Measurements from ENCODE around the gene NOL4L.

The NOL4L gene

DNA sequence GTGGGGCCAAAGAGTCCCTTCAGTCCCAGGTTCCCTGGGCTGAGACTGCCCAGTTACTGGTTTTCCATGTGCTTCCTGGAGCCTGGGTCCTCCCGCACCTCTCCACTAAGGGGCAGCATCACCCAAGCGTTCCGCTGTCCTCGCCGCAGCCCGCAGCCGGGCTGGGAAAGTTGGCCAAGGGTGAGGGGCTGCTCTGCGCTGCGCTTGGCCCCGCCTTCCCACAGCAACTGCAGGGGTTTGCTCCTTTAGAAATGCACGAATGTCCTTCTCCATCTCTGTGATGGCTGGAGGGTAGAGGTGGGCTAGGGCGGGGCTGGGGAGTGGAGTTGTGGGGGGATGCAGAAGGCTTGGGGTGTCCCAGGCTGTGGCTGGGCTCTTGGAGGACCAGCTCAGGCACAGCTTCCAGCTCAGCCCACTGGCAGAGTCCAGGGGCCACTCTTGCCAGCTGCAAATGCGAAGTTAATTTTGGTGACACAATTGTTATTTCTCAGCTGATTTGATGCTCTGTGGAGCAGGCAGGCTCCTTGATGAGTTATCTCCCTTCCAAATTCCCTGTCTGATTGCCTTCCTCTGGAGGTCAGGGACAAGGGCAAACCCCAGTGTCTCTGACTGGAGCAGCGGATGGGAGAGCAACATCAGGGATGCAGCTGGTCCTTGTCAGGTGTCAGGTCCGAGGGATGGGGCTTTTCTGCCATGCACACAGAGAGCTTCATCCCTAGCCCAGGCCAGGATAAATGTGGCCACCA is 63.2 kb downstream of the NOL4L start:
- in situ Hi-C loops (cut with HindIII; ENCODE audit: low pct_unique_long_range_greater_than_20kb, low sequenced_read_pairs) = no loop called here
- peak; percentile 68 to 84 for DNase-seq (ENCODE audit: low read depth in 1 of 2, low spot score in 1 of 2)
- no peak for TF ChIP-seq JUND (IDR thresholded peaks at IDR 0.05; ENCODE audit: low read depth)

DNA sequence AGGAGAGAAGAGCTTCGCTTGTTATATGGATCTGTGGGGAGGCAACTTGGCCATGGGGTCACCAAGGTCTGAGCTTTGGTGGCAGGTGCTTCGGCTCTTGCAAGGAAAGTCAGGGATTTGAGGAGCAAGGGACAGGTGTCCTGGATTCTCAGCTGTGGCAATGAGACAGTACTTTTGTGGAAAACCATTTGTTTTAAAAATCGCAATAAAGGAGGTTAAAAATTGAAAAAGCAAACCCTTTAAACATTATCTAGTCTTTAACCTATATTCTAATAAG is 64.3 kb downstream of the NOL4L start:
- TF ChIP-seq JUND (IDR thresholded peaks at IDR 0.05; ENCODE audit: low read depth) = no peak
- DNase-seq (ENCODE audit: low read depth in 1 of 2, low spot score in 1 of 2) = no peak
- in situ Hi-C loops (cut with HindIII; ENCODE audit: low pct_unique_long_range_greater_than_20kb, low sequenced_read_pairs) = no loop called here

DNA sequence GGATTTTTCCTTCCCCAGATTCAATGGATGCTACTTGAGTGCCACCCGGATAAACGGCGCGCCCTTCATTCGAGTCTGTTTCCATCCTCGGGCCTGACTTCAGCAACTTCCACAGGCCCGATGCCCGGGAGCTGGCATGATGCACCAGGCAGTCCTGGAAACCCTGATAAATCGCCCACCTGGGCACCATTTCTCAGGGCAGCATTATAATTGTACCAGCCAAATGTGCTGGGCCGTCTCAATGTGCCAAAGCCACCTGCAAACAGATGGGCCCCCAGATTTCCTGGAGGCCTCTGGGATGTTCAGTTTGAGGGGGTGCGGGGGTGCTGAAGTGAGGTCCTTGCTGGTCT is 65.8 kb downstream of the NOL4L start:
- DNase-seq (ENCODE audit: low read depth in 1 of 2, low spot score in 1 of 2) = no peak
- in situ Hi-C loops (cut with HindIII; ENCODE audit: low pct_unique_long_range_greater_than_20kb, low sequenced_read_pairs) = no loop called here

DNA sequence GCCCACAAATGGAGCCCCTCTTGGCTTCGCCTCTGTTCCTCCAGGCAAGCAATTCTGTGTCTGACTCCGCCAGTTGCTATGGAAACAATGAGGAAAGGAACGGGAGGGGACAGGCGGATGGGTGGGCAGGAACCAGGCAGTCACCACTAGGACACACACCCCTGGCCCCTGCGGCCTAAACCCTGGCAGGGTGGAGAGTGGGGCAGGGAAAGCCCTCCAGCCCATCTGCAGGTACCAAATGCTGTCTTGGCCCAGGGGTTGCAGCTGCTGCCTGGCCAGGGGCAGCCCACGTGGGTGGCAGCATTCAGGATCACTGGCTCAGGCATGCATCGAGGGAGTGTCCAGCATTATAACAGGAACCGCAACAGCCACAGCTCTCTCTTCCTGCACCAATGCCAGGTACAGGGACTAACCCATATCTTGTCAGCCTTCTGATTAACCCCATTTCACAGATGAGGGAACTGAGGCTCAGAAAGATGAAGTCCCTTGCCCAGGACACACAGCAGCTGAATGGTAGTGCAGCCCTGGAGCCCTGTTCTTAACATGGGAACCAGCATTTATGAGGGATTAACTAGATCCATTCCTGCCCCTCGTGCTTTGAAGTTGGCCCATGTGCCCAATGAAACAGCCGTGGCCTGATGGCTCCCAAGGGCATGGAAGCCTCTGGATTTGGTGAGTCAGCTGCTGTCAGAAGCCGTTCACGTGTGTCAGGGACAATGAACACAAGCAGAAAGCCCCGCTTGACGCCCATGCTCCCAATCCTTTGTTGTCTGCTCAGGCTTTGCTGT is 66.3 kb downstream of the NOL4L start:
- DNase-seq (ENCODE audit: low read depth in 1 of 2, low spot score in 1 of 2) = no peak
- in situ Hi-C loops (cut with HindIII; ENCODE audit: low pct_unique_long_range_greater_than_20kb, low sequenced_read_pairs) = no loop called here
- TF ChIP-seq JUND (IDR thresholded peaks at IDR 0.05; ENCODE audit: low read depth) = no peak

More for the DNA sequence above, 65.8 kb downstream of the NOL4L start:
- TF ChIP-seq JUND (IDR thresholded peaks at IDR 0.05; ENCODE audit: low read depth) = no peak

- no peak for TF ChIP-seq JUND (IDR thresholded peaks at IDR 0.05; ENCODE audit: low read depth)
- in situ Hi-C loops (cut with HindIII; ENCODE audit: low pct_unique_long_range_greater_than_20kb, low sequenced_read_pairs) = no loop called here
These were observed 67.1 kb downstream of the NOL4L start for GRCh38 chr20:32517914-32518592.

GRCh38 chr20:32517518-32517873 is 67.6 kb downstream of the NOL4L start:
- TF ChIP-seq JUND (IDR thresholded peaks at IDR 0.05; ENCODE audit: low read depth) = no peak
- no peak for DNase-seq (ENCODE audit: low read depth in 1 of 2, low spot score in 1 of 2)
- in situ Hi-C loops (cut with HindIII; ENCODE audit: low pct_unique_long_range_greater_than_20kb, low sequenced_read_pairs) = no loop called here

More at GRCh38 chr20:32517914-32518592, 67.1 kb downstream of the NOL4L start:
- no peak for DNase-seq (ENCODE audit: low read depth in 1 of 2, low spot score in 1 of 2)

DNA sequence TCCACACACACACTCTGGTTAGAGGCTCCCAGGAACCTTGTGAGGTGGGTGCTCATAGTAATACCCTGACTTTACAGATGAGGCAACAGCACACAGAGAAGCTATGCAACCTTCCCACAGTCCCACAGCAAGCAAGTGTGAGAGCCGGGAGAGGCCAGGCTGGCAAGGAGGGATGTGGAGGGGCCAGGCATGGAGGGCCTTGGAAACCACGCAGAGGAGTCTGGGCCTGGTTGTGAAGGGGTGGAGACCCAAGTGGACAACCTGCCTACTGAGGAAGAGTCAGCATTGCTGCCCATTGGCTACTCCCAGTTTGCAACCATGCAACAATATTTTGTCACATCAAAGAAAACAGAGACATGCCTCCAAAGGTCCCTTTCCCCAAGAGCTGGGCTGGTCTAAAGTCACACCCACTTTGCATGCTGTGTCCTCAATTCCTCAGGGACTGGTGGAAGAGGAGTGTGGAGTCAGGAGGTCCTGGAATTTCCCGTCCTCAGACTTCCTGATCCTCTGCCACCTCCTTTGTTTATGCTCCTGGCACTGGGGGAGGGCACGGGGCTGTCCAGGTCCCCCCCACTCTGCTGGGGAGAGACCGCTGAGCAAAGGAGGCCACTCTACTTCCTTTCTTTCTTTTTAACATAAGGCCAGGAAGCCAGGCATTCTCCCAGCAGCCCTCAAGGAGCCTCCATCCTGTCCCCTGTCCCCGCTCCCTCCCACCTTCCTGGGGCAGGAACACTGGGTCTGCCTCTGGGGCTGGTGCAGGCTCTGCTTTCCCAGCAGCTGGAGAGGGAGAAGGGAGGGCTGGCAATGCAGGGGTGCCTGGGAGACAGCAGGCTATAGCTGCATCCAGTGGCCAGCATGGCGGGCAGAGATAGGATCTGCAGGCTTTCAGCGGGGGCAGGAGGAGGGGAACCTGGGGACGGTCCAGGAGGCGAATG is 68.3 kb downstream of the NOL4L start:
- in situ Hi-C loops (cut with HindIII; ENCODE audit: low pct_unique_long_range_greater_than_20kb, low sequenced_read_pairs) = no loop called here
- TF ChIP-seq JUND (IDR thresholded peaks at IDR 0.05; ENCODE audit: low read depth) = no peak
- DNase-seq (ENCODE audit: low read depth in 1 of 2, low spot score in 1 of 2) = no peak

GRCh38 chr20:32515631-32516101 is 69.5 kb downstream of the NOL4L start:
- no peak for DNase-seq (ENCODE audit: low read depth in 1 of 2, low spot score in 1 of 2)
- in situ Hi-C loops (cut with HindIII; ENCODE audit: low pct_unique_long_range_greater_than_20kb, low sequenced_read_pairs) = no loop called here
- TF ChIP-seq JUND (IDR thresholded peaks at IDR 0.05; ENCODE audit: low read depth) = no peak

DNA sequence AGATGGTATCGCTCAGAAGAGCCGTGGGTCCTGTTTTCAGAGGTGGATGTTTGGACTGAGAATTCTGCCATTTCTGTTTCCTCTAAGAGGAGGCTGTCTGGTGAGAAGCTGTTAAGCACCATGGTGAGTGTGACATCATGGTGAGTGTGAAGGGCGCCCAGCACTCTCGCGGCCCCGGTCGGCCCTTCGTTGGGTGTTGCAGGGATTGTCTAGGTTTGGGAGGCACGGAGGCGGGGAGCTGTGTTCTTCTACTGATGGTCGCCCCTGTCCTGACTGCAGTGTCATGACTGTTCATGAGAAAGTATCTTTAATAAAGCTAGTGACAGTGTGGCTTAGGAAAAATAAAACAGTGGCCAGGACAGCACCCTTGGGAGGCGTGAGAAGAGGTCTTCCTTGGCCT is 70.4 kb downstream of the NOL4L start:
- DNase-seq (ENCODE audit: low read depth in 1 of 2, low spot score in 1 of 2) = no peak
- in situ Hi-C loops (cut with HindIII; ENCODE audit: low pct_unique_long_range_greater_than_20kb, low sequenced_read_pairs) = no loop called here
- no peak for TF ChIP-seq JUND (IDR thresholded peaks at IDR 0.05; ENCODE audit: low read depth)

DNA sequence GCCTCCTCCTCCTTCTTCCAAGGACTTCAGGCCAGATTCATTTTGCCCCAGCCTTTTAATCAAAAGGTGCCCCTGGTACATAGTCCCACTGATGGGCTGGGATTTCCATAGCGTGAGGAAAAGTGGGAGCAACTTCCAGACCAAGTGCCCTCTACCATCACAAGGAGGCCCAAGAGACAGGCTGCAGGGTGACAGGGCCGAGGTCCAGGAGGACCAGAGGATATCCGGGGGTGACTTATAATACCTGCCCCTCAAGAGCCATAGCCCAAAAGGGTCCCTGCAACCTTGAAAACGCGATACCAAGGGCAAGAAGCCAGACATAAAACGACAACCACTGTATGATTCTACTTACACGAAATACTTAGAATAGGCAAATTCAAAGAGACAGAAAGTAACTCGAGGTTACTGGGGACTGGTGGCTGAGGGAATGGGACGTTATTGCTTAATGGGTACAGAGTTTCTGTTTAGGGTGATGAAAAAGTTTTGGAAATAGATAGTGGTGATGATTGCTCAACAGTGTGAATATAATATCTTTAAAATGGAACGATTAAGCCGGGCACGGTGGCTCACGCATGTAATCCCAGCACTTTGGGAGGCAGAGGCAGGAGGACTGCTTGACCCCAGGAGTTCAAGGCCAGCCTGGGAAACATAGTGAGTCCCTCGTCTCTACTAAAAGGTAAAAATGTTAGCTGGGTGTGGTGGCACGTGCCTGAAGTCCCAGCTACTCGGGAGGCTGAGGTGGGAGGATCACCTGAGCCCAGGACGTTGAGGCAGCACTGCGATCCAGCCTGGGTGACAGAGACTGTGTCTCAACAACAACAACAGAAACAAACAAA is 71.9 kb downstream of the NOL4L start:
- DNase-seq (ENCODE audit: low read depth in 1 of 2, low spot score in 1 of 2) = no peak
- TF ChIP-seq JUND (IDR thresholded peaks at IDR 0.05; ENCODE audit: low read depth) = no peak
- in situ Hi-C loops (cut with HindIII; ENCODE audit: low pct_unique_long_range_greater_than_20kb, low sequenced_read_pairs) = no loop called here

GRCh38 chr20:32512047-32512385 is 73.1 kb downstream of the NOL4L start:
- TF ChIP-seq JUND (IDR thresholded peaks at IDR 0.05; ENCODE audit: low read depth) = no peak
- in situ Hi-C loops (cut with HindIII; ENCODE audit: low pct_unique_long_range_greater_than_20kb, low sequenced_read_pairs) = no loop called here
- DNase-seq (ENCODE audit: low read depth in 1 of 2, low spot score in 1 of 2) = no peak

Data from T47D (cell line).